Activated CD4-positive, CD25-positive, alpha-beta regulatory T cell treated with anti-CD3 and anti-CD28 coated beads, Interleukin-2, amount 50 U/mL, for 16 hours (primary cell): Measurements from ENCODE around the gene EVPL.

Experiments
- DNase-seq: peaks from one replicate; pipeline ENCODE4 v3.0.0-alpha.2; 2020; ENCODE audit warnings: low read depth, low spot score

The EVPL gene

GRCh38 chr17:75959839-75960511 is 67.1 kb downstream of the EVPL start:
- DNase-seq: no peak

DNA sequence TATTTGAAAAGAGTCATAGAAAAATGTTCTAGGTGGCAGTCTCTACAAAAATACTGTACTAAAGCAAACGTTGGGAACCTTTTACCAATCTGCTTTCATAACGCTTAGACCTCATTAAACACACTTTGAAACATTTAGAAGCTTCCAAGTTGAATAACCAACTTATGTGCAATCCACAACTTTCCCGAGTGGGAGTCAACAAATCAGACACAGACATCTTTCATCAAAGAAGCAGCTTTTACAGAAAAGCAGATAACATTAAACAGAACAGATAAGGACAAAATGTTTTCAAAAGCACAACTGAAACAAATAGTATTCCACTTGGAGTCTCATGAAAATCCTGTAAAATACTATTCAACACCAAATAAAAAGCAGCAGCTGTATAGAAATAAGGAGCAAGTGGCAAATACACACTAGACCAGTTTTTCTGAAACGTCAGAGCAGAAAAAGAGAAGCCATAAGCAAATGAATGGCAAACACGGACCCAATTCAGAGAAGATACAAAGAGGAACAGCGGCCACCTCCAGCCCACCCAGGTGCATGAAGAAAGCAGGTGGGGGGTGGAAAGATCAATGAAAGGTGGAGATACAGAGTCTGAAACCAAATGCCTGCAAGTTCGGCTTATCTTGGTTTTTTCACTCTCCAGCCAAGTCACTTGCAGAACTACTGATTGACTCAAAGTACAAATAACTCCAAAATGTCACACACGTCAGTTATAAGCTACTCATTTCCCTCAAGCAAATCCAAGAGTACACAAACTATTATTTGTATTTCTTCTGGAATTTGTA is 67.9 kb downstream of the EVPL start:
- no peak for DNase-seq
